HCT116 (cell line): ENCODE data around the gene C1QL4. TPM values are rescaled to one million over a fixed set of nuclear protein-coding genes. Genes with fewer than 3 reads are reported as not detected.
A peak's percentile ranks its signal among the peaks of the same experiment; 100 is the strongest.

Source experiments
- ATAC-seq: fragments of 200-7000 bp; cut with Tn5 transposase; 2 replicates; pipeline ENCODE4 v1.9.1; 2020; ENCODE audit warnings: mild to moderate bottlenecking, moderate library complexity
- Bru-seq: library from RNA; stranded (reverse); fragments of 400-500 nt; gene quantifications from one replicate; lab custom pipeline; 2021; lab: Mats Ljungman, UMichigan
- BruChase-seq, 2 experiments: library from RNA; stranded (reverse); fragments of 400-500 nt; gene quantifications; one replicate each; lab custom pipeline; 2021; lab: Mats Ljungman, UMichigan
- BruUV-seq: library from RNA; stranded (reverse); fragments of 400-500 nt; replicated peaks from 2 replicates; lab custom pipeline; 2021; lab: Mats Ljungman, UMichigan
- CTCF ChIA-PET: fragments of 300-600 bp; sonication (Branson Sonifier 250); formaldehyde crosslinking; loops from one replicate; lab custom pipeline; 2021; ENCODE audit warnings: antibody characterized with exemption; lab: Charles Lee
- POLR2A ChIA-PET: fragments of 300-600, 350-600 bp; sonication (Branson Sonifier 250); formaldehyde crosslinking; loops from one replicate; lab custom pipeline; 2021; ENCODE audit warnings: antibody characterized with exemption; lab: Charles Lee
- RAD21 ChIA-PET, 2 experiments: fragments of 300-600 bp; sonication (Branson Sonifier 250); formaldehyde crosslinking; loops; one replicate each; lab custom pipeline; 2023; ENCODE audit warnings: low total read pairs in 2 of 2; ENCODE audit not compliant: uncharacterized antibody in 2 of 2, unreplicated experiment in 2 of 2, low non-redundant PET in 1 of 2; lab: Charles Lee
- DNase-seq: peaks from one replicate; pipeline ENCODE4 v3.0.0-alpha.2; 2010; ENCODE audit warnings: low read depth, low spot score
- H2AFZ ChIP-seq: fragments of 200-600 bp; shearing (Covaris generic), sonication (generic); 2 replicates; pipeline ENCODE4 v1.6.1; 2017; ENCODE audit warnings: low read depth, mixed run types, mixed read lengths, antibody characterized with exemption, low read length; ENCODE audit not compliant: poor library complexity, severe bottlenecking
- H3K27ac ChIP-seq: 2 replicates; pipeline ENCODE4 v1.5.1; 2012; ENCODE audit warnings: low read depth, low read length
- H3K27me3 ChIP-seq: fragments of 200-600 bp; sonication (generic); 2 replicates; pipeline ENCODE4 v1.6.1; 2016; ENCODE audit warnings: mixed run types, low read length, mixed read lengths; ENCODE audit not compliant: insufficient read depth
- H3K36me3 ChIP-seq, 2 experiments: fragments of 200-500 bp in 1 of 2; fragments of 200-600 bp in 1 of 2; sonication (Bioruptor generic) in 1 of 2; sonication (generic) in 1 of 2; 2 replicates each; pipeline versions ENCODE4 v1.5.1 to v1.6.1; 2014 to 2016; ENCODE audit warnings: low read length in 2 of 2, inconsistent platforms in 1 of 2, mixed read lengths in 1 of 2, mixed run types in 1 of 2; ENCODE audit not compliant: insufficient read depth in 2 of 2, control insufficient read depth in 1 of 2
- H3K4me1 ChIP-seq, 2 experiments: fragments of 200-600 bp in 1 of 2; sonication (generic) in 1 of 2; 2 replicates each; pipeline versions ENCODE4 v1.5.1 to v1.6.1; 2012 to 2017; ENCODE audit warnings: low read length in 2 of 2, inconsistent platforms in 1 of 2, mild to moderate bottlenecking in 1 of 2, mixed read lengths in 1 of 2, mixed run types in 1 of 2, moderate library complexity in 1 of 2; ENCODE audit not compliant: insufficient read depth in 2 of 2, control insufficient read depth in 1 of 2
- H3K4me2 ChIP-seq: fragments of 200-600 bp; sonication (generic); 2 replicates; pipeline ENCODE4 v1.6.1; 2017; ENCODE audit warnings: mixed run types, low read length, mixed read lengths
- H3K4me3 ChIP-seq, 2 experiments: fragments of 200-600 bp in 1 of 2; sonication (generic) in 1 of 2; replicated peaks in 1 of 2; 2 replicates each; pipeline ENCODE4 v1.5.1; 2011 to 2016; ENCODE audit warnings: low read length in 2 of 2, control low read depth in 1 of 2, low read depth in 1 of 2, mild to moderate bottlenecking in 1 of 2, mixed read lengths in 1 of 2, mixed run types in 1 of 2
- H3K79me2 ChIP-seq: fragments of 200-600 bp; sonication (generic); 2 replicates; pipeline ENCODE4 v1.6.1; 2017; ENCODE audit warnings: mild to moderate bottlenecking, mixed run types, low read length, moderate library complexity, mixed read lengths; ENCODE audit not compliant: insufficient read depth
- H3K9ac ChIP-seq: fragments of 200-600 bp; sonication (generic); 2 replicates; pipeline ENCODE4 v1.6.1; 2016; ENCODE audit warnings: low read length, mixed read lengths
- H3K9me2 ChIP-seq: fragments of 200-600 bp; sonication (generic), shearing (Covaris generic); 2 replicates; pipeline ENCODE4 v1.6.1; 2017; ENCODE audit warnings: mixed run types, mild to moderate bottlenecking, moderate library complexity; ENCODE audit not compliant: insufficient read depth
- H3K9me3 ChIP-seq, 2 experiments: fragments of 200-500 bp in 1 of 2; fragments of 200-600 bp in 1 of 2; sonication (Bioruptor generic) in 1 of 2; sonication (generic) in 1 of 2; 2 replicates each; pipeline ENCODE4 v1.6.1; 2014 to 2017; ENCODE audit warnings: low read length in 2 of 2, mixed read lengths in 2 of 2, inconsistent platforms in 1 of 2, low read depth in 1 of 2, mild to moderate bottlenecking in 1 of 2, mixed run types in 1 of 2, moderate library complexity in 1 of 2; ENCODE audit not compliant: control insufficient read depth in 1 of 2, insufficient read depth in 1 of 2
- H4K20me1 ChIP-seq: fragments of 200-600 bp; sonication (generic), shearing (Covaris generic); 2 replicates; pipeline ENCODE4 v1.6.1; 2017; ENCODE audit warnings: mixed run types, mild to moderate bottlenecking, moderate library complexity; ENCODE audit not compliant: insufficient read depth
- CEBPB ChIP-seq: IDR thresholded peaks from 2 replicates; pipeline ENCODE4 v1.6.1; 2012; ENCODE audit warnings: low read depth
- CTCF ChIP-seq, 3 experiments: fragments of 200-600 bp in 1 of 3; sonication (generic) in 1 of 3; IDR thresholded peaks in 2 of 3; conservative IDR thresholded peaks in 1 of 3; 2 replicates each; pipeline ENCODE4 v1.5.1; 2012 to 2017; ENCODE audit warnings: low read depth in 2 of 3, low read length in 2 of 3, antibody characterized with exemption in 1 of 3, borderline replicate concordance in 1 of 3, control low read depth in 1 of 3, mild to moderate bottlenecking in 1 of 3, mixed read lengths in 1 of 3, mixed run types in 1 of 3, moderate library complexity in 1 of 3; ENCODE audit not compliant: insufficient read depth in 1 of 3
- EGR1 ChIP-seq: IDR thresholded peaks from 2 replicates; pipeline ENCODE4 v1.6.1; 2012; ENCODE audit warnings: low read depth
- EZH2phosphoT487 ChIP-seq: fragments of 200-600 bp; IDR thresholded peaks from 2 replicates; pipeline ENCODE4 v1.6.1; 2018; ENCODE audit warnings: antibody characterized with exemption, borderline replicate concordance
- FOSL1 ChIP-seq: IDR thresholded peaks from 2 replicates; pipeline ENCODE4 v1.6.1; 2012; ENCODE audit warnings: low read depth
- JUND ChIP-seq: IDR thresholded peaks from 2 replicates; pipeline ENCODE4 v1.6.1; 2012
- POLR2A ChIP-seq: IDR thresholded peaks from 2 replicates; pipeline ENCODE4 v1.7.0; 2011; ENCODE audit warnings: borderline replicate concordance; ENCODE audit not compliant: insufficient read depth, insufficient read length; ENCODE audit errors: extremely low read depth
- POLR2AphosphoS5 ChIP-seq: IDR thresholded peaks from 2 replicates; pipeline ENCODE4 v1.6.1; 2011; ENCODE audit warnings: mild to moderate bottlenecking, low read depth, low read length, moderate library complexity
- RAD21 ChIP-seq: IDR thresholded peaks from 2 replicates; pipeline ENCODE4 v1.6.1; 2012; ENCODE audit warnings: low read depth, mild to moderate bottlenecking
- SIN3A ChIP-seq: IDR thresholded peaks from 2 replicates; pipeline ENCODE4 v1.6.1; 2012; ENCODE audit warnings: low read depth
- SP1 ChIP-seq: IDR thresholded peaks from 2 replicates; pipeline ENCODE4 v1.6.1; 2012; ENCODE audit warnings: low read depth
- SRF ChIP-seq: IDR thresholded peaks from 2 replicates; pipeline ENCODE4 v1.6.1; 2012; ENCODE audit warnings: low read depth
- TCF7L2 ChIP-seq: IDR thresholded peaks from 2 replicates; pipeline ENCODE4 v1.7.0; 2011; ENCODE audit warnings: borderline replicate concordance, inconsistent platforms; ENCODE audit not compliant: insufficient read depth, insufficient read length; ENCODE audit errors: extremely low read depth
- YY1 ChIP-seq: IDR thresholded peaks from 2 replicates; pipeline ENCODE4 v1.6.1; 2011; ENCODE audit warnings: low read length, low read depth, moderate library complexity, mild to moderate bottlenecking; ENCODE audit not compliant: insufficient replicate concordance; ENCODE audit errors: extremely low read depth
- ZFX ChIP-seq: fragments of 450-650 bp; IDR thresholded peaks from 2 replicates; pipeline ENCODE4 v1.6.1; 2017
- ZNF274 ChIP-seq: fragments of 200-500 bp; sonication (Bioruptor generic); IDR thresholded peaks from 2 replicates; pipeline ENCODE4 v1.6.1; 2014; ENCODE audit warnings: mild to moderate bottlenecking, low read depth, low read length, inconsistent platforms
- intact Hi-C: fragments of 100-400 bp; cut with micrococcal nuclease; formaldehyde crosslinking; loops from 2 replicates; pipeline ENCODE4 v1.10.0; 2022
- long read RNA-seq: library from polyadenylated mRNA; unstranded; transcript quantifications from one replicate; pipeline ENCODE4 v2.0.0, GENCODE V29; 2021; ENCODE audit not compliant: unreplicated experiment
- polyA plus RNA-seq: library from polyadenylated mRNA; unstranded; fragments of >200 nt; gene quantifications from 2 replicates; pipeline ENCODE4 v1.2.1, GENCODE V29; 2012; ENCODE audit warnings: missing spikeins
- total RNA-seq: library from RNA; stranded (reverse); gene quantifications from one replicate; pipeline ENCODE4 v1.2.1, GENCODE V29; 2021; ENCODE audit not compliant: unreplicated experiment
- TF ChIP-seq, protein P1 (sequence below): IDR thresholded peaks from 2 replicates; pipeline ENCODE4 v1.6.1; 2012
- TF ChIP-seq, protein P2 (sequence below): IDR thresholded peaks from 2 replicates; pipeline ENCODE4 v1.6.1; 2012; ENCODE audit warnings: low read depth
- TF ChIP-seq, protein P3 (sequence below): IDR thresholded peaks from 2 replicates; pipeline ENCODE4 v1.6.1; 2012

The C1QL4 gene
- 8.1 TPM for total RNA-seq
- 6.4 and 8.2 TPM in 2 replicates for polyA plus RNA-seq
- Bru-seq, nascent RNA, result percentile 39 among the genes with signal in this experiment
- BruChase-seq, experiment 1, labeled RNA remaining after a 6-hour chase, result percentile 52 among the genes with signal in this experiment
- BruChase-seq, experiment 2, labeled RNA remaining after a 2-hour chase, result percentile 40 among the genes with signal in this experiment
- long read RNA-seq, transcript C1QL4-201 (2 exons, 2,071 nt), result major isoform, 5 of 6 reads
- long read RNA-seq, partial matches to known transcripts, result 0 of 6 reads
- long read RNA-seq, other reads (novel, unspliced or antisense), result 1 of 6 reads

DNA sequence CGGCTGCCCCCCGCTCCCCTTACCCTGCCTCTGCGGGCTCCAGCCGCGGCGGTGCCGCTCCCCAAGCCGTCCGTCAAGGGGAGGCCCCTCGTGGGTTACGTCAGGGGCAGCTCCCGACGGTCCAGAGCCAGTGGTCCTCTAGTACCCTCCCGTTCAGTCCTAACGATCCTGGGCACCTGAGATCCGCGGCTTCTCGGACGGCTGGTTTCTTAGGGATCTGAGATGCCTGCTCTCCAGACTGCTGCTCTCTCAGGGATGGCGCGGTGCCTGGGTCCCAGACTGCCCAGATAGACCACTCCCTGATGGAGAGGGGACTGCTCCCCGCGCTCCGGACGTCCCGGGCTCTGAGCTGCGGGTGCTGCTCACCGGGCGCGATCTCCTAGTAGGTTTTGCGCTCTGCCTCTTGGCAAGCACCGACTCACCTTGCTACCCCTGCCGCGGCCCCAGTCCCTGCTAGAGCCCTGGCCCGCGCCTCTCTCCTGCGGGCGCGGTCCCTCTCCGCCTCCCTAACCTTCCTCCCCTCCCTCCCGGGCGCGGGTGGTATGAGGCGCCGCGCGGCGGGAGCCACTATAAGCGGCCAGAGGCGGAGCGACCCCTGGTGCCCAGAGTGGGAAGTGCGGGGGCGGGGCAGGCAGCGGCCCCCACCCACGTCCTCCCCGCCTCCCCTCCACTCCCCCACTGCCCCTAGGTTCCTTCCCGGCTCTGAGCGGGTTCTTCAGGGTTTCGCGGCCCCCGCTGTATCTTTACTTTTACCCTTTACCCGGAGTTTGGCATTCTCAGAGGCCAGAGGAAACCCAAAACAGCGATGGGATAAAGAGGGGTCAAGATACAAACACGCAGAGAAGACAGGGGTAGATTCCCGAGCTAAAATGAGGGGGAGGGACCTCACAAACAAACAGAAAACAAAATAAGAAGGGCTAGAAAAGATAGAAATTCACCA is at the start of gene C1QL4:
C1QL4 (minus strand) TSS at position 544 of the 940 bp plus-strand sequence. CDS start 711 bp downstream, outside the sequence.
- DNase-seq (peak; percentile 33), ATAC-seq (peak; percentile 88)
- Histone ChIP-seq H3K4me1 (peaks cover 13 to 38% of the 10 kb centered on the region in 2 experiments), H4K20me1 (no peaks in the 10 kb centered on the region), H3K27me3 (no peaks in the 10 kb centered on the region), H3K9ac (peak within 1 kb of the TSS; percentile 60), H3K9me3 (no peaks in the 10 kb centered on the region), H2AFZ (peak within 1 kb of the TSS; percentile 99), H3K4me3 (peak within 1 kb of the TSS; percentile 51 to 64), H3K9me2 (no peaks in the 10 kb centered on the region), H3K4me2 (peak within 1 kb of the TSS; percentile 93), H3K36me3 (no peaks in the 10 kb centered on the region), H3K79me2 (no peaks in the 10 kb centered on the region), H3K27ac (peak within 1 kb of the TSS; percentile 34; the same call in 1 of the 2 replicates)
- intact Hi-C loops, result no loop called here
- POLR2A ChIA-PET, result interaction anchor here (0.5 to 0.7 kb wide), 2 partner anchors 40 to 182 kb away, joined by 3 to 4 read pairs; no protein-coding TSS in a partner anchor
- BruUV-seq, result TSS peak; percentile 69
- RAD21 ChIA-PET, result no interaction called here
- CTCF ChIA-PET, result interaction anchor here (0.6 to 2.2 kb wide), 7 partner anchors 10 to 390 kb away, joined by 3 to 11 read pairs (median 4); partner anchors contain the start of genes DNAJC22 and TROAP
- TF ChIP-seq SIN3A (no peak), SP1 (no peak), EZH2phosphoT487 (no peak), ZNF274 (no peak), RAD21 (peak; percentile 49; the same call in 1 of the 2 replicates), TCF7L2 (no peak), POLR2A (peak; percentile 35), YY1 (peak; percentile 55), ZFX (no peak), EGR1 (peak; percentile 90), CTCF (IDR thresholded peaks at IDR 0.05 in 2 of 3, conservative IDR thresholded peaks at IDR 0.05 in 1 of 3; ENCODE audit: borderline replicate concordance in 1 of 3, insufficient read depth in 1 of 3, low read depth in 2 of 3, low read length in 2 of 3) (peak; percentile 67 to 90 (median 90); a peak in 5 of 6 replicates), JUND (no peak), SRF (no peak), POLR2AphosphoS5 (peak; percentile 81), CEBPB (no peak), FOSL1 (no peak)
- TF ChIP-seq, protein P1, sequence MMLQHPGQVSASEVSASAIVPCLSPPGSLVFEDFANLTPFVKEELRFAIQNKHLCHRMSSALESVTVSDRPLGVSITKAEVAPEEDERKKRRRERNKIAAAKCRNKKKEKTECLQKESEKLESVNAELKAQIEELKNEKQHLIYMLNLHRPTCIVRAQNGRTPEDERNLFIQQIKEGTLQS, result no peak
- TF ChIP-seq, protein P2, sequence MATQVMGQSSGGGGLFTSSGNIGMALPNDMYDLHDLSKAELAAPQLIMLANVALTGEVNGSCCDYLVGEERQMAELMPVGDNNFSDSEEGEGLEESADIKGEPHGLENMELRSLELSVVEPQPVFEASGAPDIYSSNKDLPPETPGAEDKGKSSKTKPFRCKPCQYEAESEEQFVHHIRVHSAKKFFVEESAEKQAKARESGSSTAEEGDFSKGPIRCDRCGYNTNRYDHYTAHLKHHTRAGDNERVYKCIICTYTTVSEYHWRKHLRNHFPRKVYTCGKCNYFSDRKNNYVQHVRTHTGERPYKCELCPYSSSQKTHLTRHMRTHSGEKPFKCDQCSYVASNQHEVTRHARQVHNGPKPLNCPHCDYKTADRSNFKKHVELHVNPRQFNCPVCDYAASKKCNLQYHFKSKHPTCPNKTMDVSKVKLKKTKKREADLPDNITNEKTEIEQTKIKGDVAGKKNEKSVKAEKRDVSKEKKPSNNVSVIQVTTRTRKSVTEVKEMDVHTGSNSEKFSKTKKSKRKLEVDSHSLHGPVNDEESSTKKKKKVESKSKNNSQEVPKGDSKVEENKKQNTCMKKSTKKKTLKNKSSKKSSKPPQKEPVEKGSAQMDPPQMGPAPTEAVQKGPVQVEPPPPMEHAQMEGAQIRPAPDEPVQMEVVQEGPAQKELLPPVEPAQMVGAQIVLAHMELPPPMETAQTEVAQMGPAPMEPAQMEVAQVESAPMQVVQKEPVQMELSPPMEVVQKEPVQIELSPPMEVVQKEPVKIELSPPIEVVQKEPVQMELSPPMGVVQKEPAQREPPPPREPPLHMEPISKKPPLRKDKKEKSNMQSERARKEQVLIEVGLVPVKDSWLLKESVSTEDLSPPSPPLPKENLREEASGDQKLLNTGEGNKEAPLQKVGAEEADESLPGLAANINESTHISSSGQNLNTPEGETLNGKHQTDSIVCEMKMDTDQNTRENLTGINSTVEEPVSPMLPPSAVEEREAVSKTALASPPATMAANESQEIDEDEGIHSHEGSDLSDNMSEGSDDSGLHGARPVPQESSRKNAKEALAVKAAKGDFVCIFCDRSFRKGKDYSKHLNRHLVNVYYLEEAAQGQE, result no peak
- TF ChIP-seq, protein P3, sequence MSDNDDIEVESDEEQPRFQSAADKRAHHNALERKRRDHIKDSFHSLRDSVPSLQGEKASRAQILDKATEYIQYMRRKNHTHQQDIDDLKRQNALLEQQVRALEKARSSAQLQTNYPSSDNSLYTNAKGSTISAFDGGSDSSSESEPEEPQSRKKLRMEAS, result no peak
